Lower leg skin (tissue), 3 donors: ENCODE results near the gene CCR6.

Source experiments
- POLR2A ChIP-seq, 2 donors: fragments of 450-650 bp; IDR thresholded peaks; one replicate each; pipeline ENCODE4 v1.6.1; 2016 to 2017; ENCODE audit warnings: antibody characterized with exemption in 2 of 2, mild to moderate bottlenecking in 1 of 2, moderate library complexity in 1 of 2
- TF ChIP-seq, protein P1 (sequence below), 3 donors: fragments of 450-650 bp; IDR thresholded peaks; one replicate each; pipeline ENCODE4 v1.5.1; 2016; ENCODE audit warnings: antibody characterized with exemption in 3 of 3, mild to moderate bottlenecking in 3 of 3, moderate library complexity in 2 of 3

GRCh38 chr6:167092672-167093339, 30.1 kb upstream of the CCR6 start:
- no peak for TF ChIP-seq POLR2A (IDR thresholded peaks at IDR 0.05)
- TF ChIP-seq, protein P1, sequence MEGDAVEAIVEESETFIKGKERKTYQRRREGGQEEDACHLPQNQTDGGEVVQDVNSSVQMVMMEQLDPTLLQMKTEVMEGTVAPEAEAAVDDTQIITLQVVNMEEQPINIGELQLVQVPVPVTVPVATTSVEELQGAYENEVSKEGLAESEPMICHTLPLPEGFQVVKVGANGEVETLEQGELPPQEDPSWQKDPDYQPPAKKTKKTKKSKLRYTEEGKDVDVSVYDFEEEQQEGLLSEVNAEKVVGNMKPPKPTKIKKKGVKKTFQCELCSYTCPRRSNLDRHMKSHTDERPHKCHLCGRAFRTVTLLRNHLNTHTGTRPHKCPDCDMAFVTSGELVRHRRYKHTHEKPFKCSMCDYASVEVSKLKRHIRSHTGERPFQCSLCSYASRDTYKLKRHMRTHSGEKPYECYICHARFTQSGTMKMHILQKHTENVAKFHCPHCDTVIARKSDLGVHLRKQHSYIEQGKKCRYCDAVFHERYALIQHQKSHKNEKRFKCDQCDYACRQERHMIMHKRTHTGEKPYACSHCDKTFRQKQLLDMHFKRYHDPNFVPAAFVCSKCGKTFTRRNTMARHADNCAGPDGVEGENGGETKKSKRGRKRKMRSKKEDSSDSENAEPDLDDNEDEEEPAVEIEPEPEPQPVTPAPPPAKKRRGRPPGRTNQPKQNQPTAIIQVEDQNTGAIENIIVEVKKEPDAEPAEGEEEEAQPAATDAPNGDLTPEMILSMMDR (IDR thresholded peaks at IDR 0.05) = no peak
